Neural progenitor cell (in vitro differentiated cells): Measurements from ENCODE around the gene P2RX3. TPM values are rescaled to one million over a fixed set of nuclear protein-coding genes. Genes with fewer than 3 reads are reported as not detected.

Experiments used
- DNase-seq: peaks from one replicate; pipeline ENCODE4 v3.0.0-alpha.2; 2016; ENCODE audit warnings: low spot score
- H2AFZ ChIP-seq: fragments of 200-600 bp; sonication (generic); replicated peaks from 2 replicates; pipeline ENCODE4 v1.6.1; 2016; ENCODE audit warnings: antibody characterized with exemption
- H3F3A ChIP-seq: fragments of 200-600 bp; sonication (generic); 2 replicates; pipeline ENCODE4 v1.6.1; 2016; ENCODE audit warnings: antibody characterized with exemption, low read depth
- H3K27ac ChIP-seq: fragments of 200-600 bp; sonication (generic); 2 replicates; pipeline ENCODE4 v1.5.1; 2016; ENCODE audit warnings: mild to moderate bottlenecking
- H3K27me3 ChIP-seq: fragments of 200-600 bp; sonication (generic); 2 replicates; pipeline ENCODE4 v1.6.1; 2016; ENCODE audit warnings: mild to moderate bottlenecking, moderate library complexity
- H3K36me3 ChIP-seq: fragments of 200-600 bp; sonication (generic); 2 replicates; pipeline ENCODE4 v1.5.1; 2016
- H3K4me1 ChIP-seq: fragments of 200-600 bp; sonication (generic); 2 replicates; pipeline ENCODE4 v1.6.1; 2016; ENCODE audit warnings: mixed run types
- H3K4me2 ChIP-seq: fragments of 200-600 bp; sonication (generic); 2 replicates; pipeline ENCODE4 v1.6.1; 2016
- H3K4me3 ChIP-seq: fragments of 200-600 bp; sonication (generic); 2 replicates; pipeline ENCODE4 v1.5.1; 2016
- H3K79me2 ChIP-seq: fragments of 200-600 bp; sonication (generic); 2 replicates; pipeline ENCODE4 v1.6.1; 2016; ENCODE audit warnings: low read depth
- H3K9ac ChIP-seq: fragments of 200-600 bp; sonication (generic); 2 replicates; pipeline ENCODE4 v1.6.1; 2016
- H3K9me3 ChIP-seq: fragments of 200-600 bp; sonication (generic); 2 replicates; pipeline ENCODE4 v1.5.1; 2016; ENCODE audit warnings: low read depth
- H4K20me1 ChIP-seq: fragments of 200-600 bp; sonication (generic); 2 replicates; pipeline ENCODE4 v1.6.1; 2016; ENCODE audit warnings: low read depth
- H3K27ac Mint-ChIP-seq: 3 replicates; pipeline ENCODE4 v1.8.0; 2021; ENCODE audit warnings: mixed read lengths
- H3K27me3 Mint-ChIP-seq: 2 replicates; pipeline ENCODE4 v1.8.0; 2022; ENCODE audit warnings: low read depth, mild to moderate bottlenecking, inconsistent platforms, moderate library complexity, mixed read lengths; ENCODE audit not compliant: insufficient read depth
- H3K36me3 Mint-ChIP-seq: 3 replicates; pipeline ENCODE4 v1.8.0; 2021; ENCODE audit warnings: mixed read lengths
- H3K4me1 Mint-ChIP-seq: 3 replicates; pipeline ENCODE4 v1.8.0; 2021; ENCODE audit warnings: mixed read lengths
- H3K4me3 Mint-ChIP-seq: 3 replicates; pipeline ENCODE4 v1.8.0; 2021; ENCODE audit warnings: mild to moderate bottlenecking, moderate library complexity, mixed read lengths
- H3K9me3 Mint-ChIP-seq: 3 replicates; pipeline ENCODE4 v1.8.0; 2020; ENCODE audit warnings: mixed read lengths
- EZH2 ChIP-seq: fragments of 200-600 bp; sonication (generic); IDR thresholded peaks from 2 replicates; pipeline ENCODE4 v1.6.1; 2017; ENCODE audit warnings: antibody characterized with exemption, mild to moderate bottlenecking, moderate library complexity
- EZH2phosphoT487 ChIP-seq: fragments of 200-600 bp; sonication (generic); IDR thresholded peaks from 2 replicates; pipeline ENCODE4 v1.6.1; 2017; ENCODE audit warnings: antibody characterized with exemption
- total RNA-seq: library from RNA; depleted of rRNA; stranded (reverse); fragments of >200 nt; gene quantifications from 2 replicates; pipeline ENCODE4 v1.2.3, GENCODE V29; 2015; ENCODE audit warnings: low replicate concordance
- TF ChIP-seq, protein P1 (sequence below): fragments of 200-600 bp; sonication (generic); IDR thresholded peaks from 2 replicates; pipeline ENCODE4 v1.5.1; 2017; ENCODE audit warnings: antibody characterized with exemption, mild to moderate bottlenecking

P2RX3 gene
- total RNA-seq, 1 donor from 2014 or later, result 2.4 TPM

GRCh38 chr11:57363131-57364080 is 25.3 kb downstream of the P2RX3 start:
- TF ChIP-seq, protein P1, sequence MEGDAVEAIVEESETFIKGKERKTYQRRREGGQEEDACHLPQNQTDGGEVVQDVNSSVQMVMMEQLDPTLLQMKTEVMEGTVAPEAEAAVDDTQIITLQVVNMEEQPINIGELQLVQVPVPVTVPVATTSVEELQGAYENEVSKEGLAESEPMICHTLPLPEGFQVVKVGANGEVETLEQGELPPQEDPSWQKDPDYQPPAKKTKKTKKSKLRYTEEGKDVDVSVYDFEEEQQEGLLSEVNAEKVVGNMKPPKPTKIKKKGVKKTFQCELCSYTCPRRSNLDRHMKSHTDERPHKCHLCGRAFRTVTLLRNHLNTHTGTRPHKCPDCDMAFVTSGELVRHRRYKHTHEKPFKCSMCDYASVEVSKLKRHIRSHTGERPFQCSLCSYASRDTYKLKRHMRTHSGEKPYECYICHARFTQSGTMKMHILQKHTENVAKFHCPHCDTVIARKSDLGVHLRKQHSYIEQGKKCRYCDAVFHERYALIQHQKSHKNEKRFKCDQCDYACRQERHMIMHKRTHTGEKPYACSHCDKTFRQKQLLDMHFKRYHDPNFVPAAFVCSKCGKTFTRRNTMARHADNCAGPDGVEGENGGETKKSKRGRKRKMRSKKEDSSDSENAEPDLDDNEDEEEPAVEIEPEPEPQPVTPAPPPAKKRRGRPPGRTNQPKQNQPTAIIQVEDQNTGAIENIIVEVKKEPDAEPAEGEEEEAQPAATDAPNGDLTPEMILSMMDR, result no peak
- TF ChIP-seq EZH2, result no peak
- TF ChIP-seq EZH2phosphoT487, result no peak
- peaks cover 7% of the 10 kb centered on the region for H3K9me3 Mint-ChIP-seq
- no peaks in the 10 kb centered on the region for H3K79me2 ChIP-seq
- H3K27ac Mint-ChIP-seq, result no peak overlapping the region
- no peak overlapping the region for H3K4me3 ChIP-seq
- H3K27me3 Mint-ChIP-seq, result peaks cover 17% of the 10 kb centered on the region
- H3K27me3 ChIP-seq, result no peaks in the 10 kb centered on the region
- H3K36me3 ChIP-seq, result no peaks in the 10 kb centered on the region
- no peaks in the 10 kb centered on the region for H3K9me3 ChIP-seq
- H3F3A ChIP-seq, result peaks cover 10% of the 10 kb centered on the region
- no peak overlapping the region for H3K4me3 Mint-ChIP-seq
- no peak overlapping the region for H2AFZ ChIP-seq
- peaks cover 42% of the 10 kb centered on the region for H3K4me1 Mint-ChIP-seq
- no peak overlapping the region for H3K9ac ChIP-seq
- no peak overlapping the region for H3K4me2 ChIP-seq
- no peaks in the 10 kb centered on the region for H3K36me3 Mint-ChIP-seq
- H3K4me1 ChIP-seq, result peaks cover 38% of the 10 kb centered on the region
- H4K20me1 ChIP-seq, result no peaks in the 10 kb centered on the region
- H3K27ac ChIP-seq, result no peak overlapping the region
- no peak for DNase-seq

- H3K4me2 ChIP-seq, result peak overlapping the region; percentile 42
- no peak overlapping the region for H3K9ac ChIP-seq
- Mint-ChIP-seq H3K27me3 (peaks cover 10% of the 10 kb centered on the region), H3K36me3 (no peaks in the 10 kb centered on the region), H3K4me1 (peaks cover 35% of the 10 kb centered on the region), H3K9me3 (peaks cover 7% of the 10 kb centered on the region), H3K27ac (no peak overlapping the region), H3K4me3 (peak overlapping the region; percentile 53)
- H3K4me3 ChIP-seq, result no peak overlapping the region
- H3F3A ChIP-seq, result peaks cover 10% of the 10 kb centered on the region
- no peaks in the 10 kb centered on the region for H3K27me3 ChIP-seq
- H3K9me3 ChIP-seq, result no peaks in the 10 kb centered on the region
- no peaks in the 10 kb centered on the region for H4K20me1 ChIP-seq
- DNase-seq, result peak; percentile 32
- H3K79me2 ChIP-seq, result no peaks in the 10 kb centered on the region
- no peaks in the 10 kb centered on the region for H3K36me3 ChIP-seq
- peaks cover 26% of the 10 kb centered on the region for H3K4me1 ChIP-seq
- H2AFZ ChIP-seq, result peak overlapping the region; percentile 82
- no peak overlapping the region for H3K27ac ChIP-seq
- no peak for TF ChIP-seq EZH2phosphoT487
- TF ChIP-seq EZH2, result no peak
- TF ChIP-seq, protein P1, result no peak
These were observed 26.9 kb downstream of the P2RX3 start for GRCh38 chr11:57364851-57365660.

GRCh38 chr11:57368106-57368844 is 30.1 kb downstream of the P2RX3 start:
- Mint-ChIP-seq H3K4me1 (peaks cover 34% of the 10 kb centered on the region), H3K9me3 (peaks cover 2% of the 10 kb centered on the region), H3K4me3 (no peak overlapping the region), H3K36me3 (no peaks in the 10 kb centered on the region), H3K27ac (no peak overlapping the region), H3K27me3 (peaks cover 3% of the 10 kb centered on the region)
- H3K79me2 ChIP-seq, result no peaks in the 10 kb centered on the region
- no peak overlapping the region for H3K27ac ChIP-seq
- no peaks in the 10 kb centered on the region for H3K9me3 ChIP-seq
- no peak overlapping the region for H3K9ac ChIP-seq
- no peak overlapping the region for H2AFZ ChIP-seq
- H3F3A ChIP-seq, result peaks cover 10% of the 10 kb centered on the region
- no peak overlapping the region for H3K4me3 ChIP-seq
- no peak overlapping the region for H3K4me2 ChIP-seq
- no peaks in the 10 kb centered on the region for H4K20me1 ChIP-seq
- no peaks in the 10 kb centered on the region for H3K36me3 ChIP-seq
- no peak for TF ChIP-seq EZH2
- TF ChIP-seq, protein P1, result no peak
- TF ChIP-seq EZH2phosphoT487, result no peak
- peaks cover 24% of the 10 kb centered on the region for H3K4me1 ChIP-seq
- H3K27me3 ChIP-seq, result no peaks in the 10 kb centered on the region
- no peak for DNase-seq
